Stimulated activated CD4-positive, alpha-beta T cell treated with anti-CD3 and anti-CD28 coated beads, Interleukin-12 subunit alpha, Interleukin-12 subunit beta, amount 100 ng/mL, for 4 hours (primary cell): ENCODE data around the gene WDR20.

Experiments used
- DNase-seq: peaks from one replicate; pipeline ENCODE4 v3.0.0-alpha.2; 2020

The WDR20 gene

DNA sequence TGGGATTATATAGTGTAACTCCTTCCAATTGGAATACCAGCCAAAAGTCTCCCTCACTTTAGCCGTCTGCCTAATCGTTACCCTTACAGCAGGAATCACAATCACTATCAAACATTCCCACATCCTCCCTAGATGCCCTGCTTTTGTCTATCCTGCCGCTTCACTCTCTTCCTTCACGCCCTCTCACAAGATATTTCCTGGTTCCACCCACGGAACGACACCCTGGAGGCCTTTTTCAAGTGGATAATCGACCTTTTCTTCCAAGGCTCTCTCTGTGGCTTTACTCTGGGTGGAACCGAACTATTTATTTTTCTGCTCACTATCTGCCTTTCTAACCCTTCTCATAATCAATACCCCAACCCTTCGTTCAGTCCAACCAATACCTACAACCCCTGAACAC lies 106.4 kb downstream of the WDR20 start:
- DNase-seq: no peak

DNA sequence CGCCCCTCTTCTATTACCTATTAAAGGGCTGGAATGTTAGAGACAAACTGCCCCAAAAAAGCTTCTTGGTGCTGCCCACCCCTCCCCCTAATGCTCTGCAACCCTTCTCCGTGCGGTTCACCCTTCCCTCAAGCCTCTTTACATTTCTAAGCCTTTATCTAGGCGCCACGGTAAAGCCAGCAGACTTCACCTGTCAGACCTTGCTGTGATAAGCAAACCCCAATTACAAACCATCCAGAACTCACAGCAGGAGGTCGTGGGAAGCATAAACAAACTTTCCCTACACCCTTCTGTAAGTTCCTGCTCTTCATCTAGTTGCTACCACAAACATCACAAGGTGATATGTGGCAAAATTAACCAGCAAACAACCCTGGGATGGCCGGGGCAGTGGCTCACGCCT lies 108.4 kb downstream of the WDR20 start:
- no peak for DNase-seq

DNA sequence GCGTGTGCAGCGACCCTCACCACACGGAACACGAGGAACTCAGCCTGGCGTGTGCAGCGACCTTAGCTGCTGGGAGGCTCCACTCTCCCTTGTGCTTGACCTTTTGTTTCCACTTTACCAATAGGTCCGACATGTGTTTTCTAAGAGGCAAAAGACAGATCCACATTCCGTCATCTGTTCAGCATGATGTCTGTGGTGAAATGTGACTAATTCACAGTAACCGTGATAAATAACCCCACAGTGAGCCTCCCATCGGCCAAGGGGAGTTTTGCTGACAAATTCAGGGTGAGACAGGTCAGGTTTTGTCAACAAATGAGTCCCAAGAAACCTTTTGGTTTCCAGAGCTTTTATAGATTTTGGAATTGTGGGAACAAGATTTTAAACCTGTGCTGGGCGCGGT lies 109.3 kb downstream of the WDR20 start:
- DNase-seq: no peak

DNA sequence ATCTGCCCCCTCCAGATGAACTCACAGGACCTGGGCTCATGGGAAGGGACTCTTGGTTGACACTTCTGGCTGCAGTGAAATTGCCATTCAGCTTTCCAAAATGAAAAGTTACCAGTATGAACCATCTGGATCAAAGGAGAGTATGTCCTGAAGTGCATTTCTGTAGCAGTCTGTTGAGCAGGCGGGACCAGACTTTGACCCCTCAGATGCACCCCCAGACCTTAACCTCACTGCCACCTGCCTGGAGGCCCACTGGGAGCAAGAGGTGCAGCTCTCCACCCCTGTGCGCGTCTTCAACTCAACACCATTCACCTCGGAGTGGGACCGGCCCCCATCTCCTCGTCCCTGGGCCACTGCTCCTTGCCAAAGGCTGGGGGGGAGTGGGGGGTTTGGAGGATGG lies 110.3 kb downstream of the WDR20 start:
- DNase-seq: no peak

DNA sequence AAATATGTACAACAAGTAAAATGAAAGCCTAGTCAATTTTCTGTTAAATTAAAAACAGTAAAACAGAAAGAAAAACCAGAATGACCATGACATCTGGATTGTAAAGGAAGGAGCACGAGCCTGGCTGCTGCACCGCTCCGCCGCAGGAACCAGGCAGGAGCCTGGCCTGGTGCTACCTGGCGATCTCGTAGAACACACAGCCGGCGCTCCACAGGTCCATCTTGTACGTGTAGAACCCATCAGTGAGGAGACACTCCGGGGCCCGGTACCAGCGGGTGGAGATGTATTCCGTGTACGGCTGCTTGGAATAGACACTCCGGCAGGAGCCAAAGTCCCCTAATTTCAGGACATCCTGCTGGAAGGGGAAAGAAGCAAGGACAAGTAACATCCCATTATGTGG lies 110.9 kb downstream of the WDR20 start:
- no peak for DNase-seq

DNA sequence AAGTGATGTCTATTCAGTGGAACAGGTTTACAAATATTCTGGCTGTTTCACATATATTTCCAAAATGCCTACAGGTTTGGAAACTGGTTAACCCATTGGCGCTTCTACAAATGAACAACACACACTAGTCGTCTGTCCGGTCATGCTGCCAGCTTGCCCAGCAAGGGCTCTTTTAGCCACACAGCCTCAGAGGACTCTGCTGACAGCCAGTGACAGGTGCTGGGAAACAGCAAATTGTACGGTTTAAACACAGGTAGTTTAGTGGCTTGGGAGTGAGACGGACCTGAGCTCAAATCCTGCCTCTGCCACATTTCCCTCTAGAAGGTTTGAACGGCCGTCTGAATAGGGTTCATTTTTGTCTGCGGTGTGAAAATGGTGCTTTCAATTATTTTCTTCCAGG lies 111.5 kb downstream of the WDR20 start:
- DNase-seq: no peak

DNA sequence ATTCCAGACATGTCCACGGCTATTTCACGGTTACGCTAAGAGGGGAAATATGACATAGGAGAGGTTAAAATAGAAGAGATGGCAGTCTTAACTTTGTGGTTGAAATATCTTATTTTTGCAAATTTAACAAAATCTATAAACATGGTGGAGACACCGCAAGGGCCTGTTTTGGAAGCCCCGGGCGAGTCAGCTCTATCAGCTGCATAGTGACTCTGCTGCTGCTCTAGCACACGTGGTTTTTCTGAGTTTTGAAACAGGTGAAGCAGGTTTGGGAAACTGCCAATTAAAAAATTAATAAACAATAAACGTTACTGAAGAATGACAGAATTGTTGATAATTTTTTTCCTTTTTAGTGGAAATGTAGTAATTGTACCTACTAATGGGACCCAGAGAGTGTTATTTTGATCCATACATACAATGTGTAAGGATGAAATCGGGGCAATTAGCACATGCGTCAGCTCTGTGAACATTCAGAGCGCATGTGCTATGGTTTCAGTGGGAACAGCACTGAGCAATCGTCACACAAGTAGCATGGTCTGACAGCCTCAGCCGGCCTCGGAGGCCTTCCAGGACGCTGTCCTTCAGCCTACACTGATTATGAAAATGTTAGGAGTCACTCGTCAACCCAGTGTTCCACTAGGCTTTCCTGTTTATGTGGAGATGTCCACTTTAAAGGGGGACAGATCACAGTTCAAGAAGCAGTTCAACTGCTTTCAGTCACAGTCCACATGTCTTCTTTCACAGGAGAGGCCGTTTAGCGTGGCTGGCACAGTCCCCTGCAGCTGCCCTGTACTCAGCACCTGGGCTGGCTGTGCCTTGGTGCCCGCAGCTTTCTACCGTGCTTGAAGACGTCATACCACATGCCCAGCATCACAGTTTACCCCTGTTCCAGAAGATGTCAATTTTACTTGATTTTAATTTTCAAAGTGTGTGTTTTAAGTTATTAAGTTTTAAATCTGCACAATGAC lies 113.4 kb downstream of the WDR20 start:
- DNase-seq: no peak

DNA sequence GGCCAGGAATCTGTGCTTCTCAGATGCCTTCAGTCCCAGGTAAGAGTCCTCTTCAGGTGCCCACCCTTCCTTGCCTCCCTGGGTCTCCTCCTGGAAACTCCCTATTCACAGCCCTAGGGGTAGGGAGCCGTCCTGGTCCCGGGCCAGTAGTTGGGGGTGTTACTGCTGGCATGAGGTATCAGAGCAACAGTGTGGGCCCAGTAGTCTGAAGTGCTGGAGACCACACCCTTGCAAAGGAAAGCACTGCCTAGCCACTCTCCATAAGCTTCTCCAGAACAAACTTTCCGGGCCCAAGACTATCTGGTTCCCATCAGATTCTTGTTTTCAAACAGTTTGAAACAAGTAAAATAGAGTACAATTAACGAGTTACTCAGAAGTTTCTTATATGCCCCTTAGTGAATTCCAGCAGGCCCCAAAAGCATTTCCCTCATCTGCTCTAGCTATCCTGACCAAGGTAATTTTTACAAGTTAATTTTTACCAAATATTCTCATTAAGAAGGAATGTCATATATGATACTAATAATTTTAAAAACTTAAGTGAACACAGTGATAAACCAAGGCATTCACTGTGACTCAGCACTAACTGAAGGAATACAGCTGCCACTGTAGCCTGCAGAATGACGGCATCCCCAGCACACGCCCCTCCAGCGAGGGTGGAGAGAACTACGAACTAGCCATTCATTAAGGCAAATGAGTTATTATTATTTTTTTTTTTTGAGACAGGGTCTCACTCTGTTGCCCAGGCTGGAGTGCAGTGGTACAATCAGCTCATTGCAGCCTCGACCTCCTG lies 115.9 kb downstream of the WDR20 start:
- DNase-seq: no peak

DNA sequence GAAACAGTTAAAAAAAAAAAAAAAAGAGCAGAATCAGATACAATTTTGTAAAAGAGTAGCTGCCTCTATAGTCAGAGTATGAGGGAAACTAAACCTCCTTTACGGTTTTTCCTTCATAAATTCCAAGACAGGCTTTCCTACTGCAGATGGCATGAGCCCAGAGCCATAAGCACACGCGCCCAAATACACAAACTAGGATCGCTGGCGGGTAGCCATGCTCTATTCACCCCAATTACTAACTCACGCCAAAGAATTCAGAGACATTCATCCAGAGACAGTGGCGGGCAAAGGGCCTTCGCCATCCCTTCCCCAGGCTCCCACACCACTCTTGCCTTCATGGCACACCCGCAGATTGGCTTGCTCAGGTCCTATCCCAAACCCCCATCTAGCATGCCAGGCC lies 117.0 kb downstream of the WDR20 start:
- no peak for DNase-seq

DNA sequence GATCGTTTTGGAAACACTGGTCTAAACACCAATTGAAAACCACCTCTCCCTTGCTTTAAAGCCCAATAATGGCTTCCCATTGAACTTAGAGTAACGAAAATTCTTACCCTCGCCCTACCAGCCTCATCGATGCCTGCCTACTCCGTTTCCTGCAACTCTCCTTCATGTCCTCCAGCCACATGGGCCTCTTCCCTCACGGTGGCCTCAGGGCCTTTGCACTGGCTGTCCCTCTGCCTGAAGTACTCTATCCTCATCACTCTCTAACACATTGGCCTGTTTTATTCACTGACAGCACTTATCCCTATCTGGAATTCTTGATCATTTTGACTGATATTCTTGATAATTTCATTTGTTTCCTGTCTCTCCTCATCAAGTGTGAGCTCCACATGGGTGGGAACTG lies 118.4 kb downstream of the WDR20 start:
- no peak for DNase-seq
